Lung microvascular endothelial cell (primary cell): ENCODE measurements around the gene IRF2BP2. TPM values are rescaled to one million over a fixed set of nuclear protein-coding genes. Genes with fewer than 3 reads are reported as not detected.
A peak's percentile ranks its signal among the peaks of the same experiment; 100 is the strongest.

Experiments
- DNase-seq, 2 donors: peaks; one replicate each; pipeline versions ENCODE4 v3.0.0 to v3.0.0-alpha.2; 2010; ENCODE audit warnings: low read depth in 2 of 2
- total RNA-seq: library from RNA; depleted of rRNA; stranded (reverse); fragments of >200 nt; gene quantifications from 2 replicates; pipeline ENCODE4 v1.2.1, GENCODE V29; 2014

IRF2BP2 gene
- total RNA-seq, 1 donor from 2014 or later, result 70.2 TPM

- no peak for DNase-seq
These were observed 25.6 kb downstream of the IRF2BP2 start for GRCh38 chr1:234584420-234584805.

DNA sequence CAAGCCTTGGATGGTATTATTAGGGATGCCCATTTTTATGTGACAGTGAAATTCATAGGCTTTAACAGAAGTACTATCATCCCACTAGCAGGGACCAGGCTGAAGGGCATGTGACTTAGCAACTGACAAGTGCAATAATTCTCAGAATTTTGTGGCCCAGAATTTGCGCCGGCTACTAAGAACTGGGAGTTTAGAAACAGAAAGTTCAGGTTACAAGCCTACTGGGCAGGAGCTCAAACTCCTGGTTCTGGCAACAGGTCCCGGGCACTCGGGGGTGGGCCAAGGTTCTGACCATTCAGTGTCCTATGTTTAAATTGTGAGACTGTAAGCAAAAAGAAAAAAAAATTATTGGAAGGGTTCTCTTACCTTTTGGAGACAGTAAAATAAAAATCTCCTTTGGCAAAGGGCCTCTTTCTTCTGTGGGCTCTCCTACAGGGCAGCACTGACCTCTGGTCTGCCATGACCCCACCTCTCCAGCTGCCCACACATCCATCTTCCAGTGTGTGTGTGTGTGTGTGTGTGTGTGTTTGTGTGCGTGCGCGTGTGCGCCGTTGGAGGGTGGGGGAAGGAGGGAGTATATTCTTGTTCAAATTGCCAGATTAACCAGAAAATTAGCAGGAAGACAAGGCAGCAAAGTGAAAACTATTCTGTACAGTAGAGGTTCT is 26.1 kb downstream of the IRF2BP2 start:
- DNase-seq, result no peak

DNA sequence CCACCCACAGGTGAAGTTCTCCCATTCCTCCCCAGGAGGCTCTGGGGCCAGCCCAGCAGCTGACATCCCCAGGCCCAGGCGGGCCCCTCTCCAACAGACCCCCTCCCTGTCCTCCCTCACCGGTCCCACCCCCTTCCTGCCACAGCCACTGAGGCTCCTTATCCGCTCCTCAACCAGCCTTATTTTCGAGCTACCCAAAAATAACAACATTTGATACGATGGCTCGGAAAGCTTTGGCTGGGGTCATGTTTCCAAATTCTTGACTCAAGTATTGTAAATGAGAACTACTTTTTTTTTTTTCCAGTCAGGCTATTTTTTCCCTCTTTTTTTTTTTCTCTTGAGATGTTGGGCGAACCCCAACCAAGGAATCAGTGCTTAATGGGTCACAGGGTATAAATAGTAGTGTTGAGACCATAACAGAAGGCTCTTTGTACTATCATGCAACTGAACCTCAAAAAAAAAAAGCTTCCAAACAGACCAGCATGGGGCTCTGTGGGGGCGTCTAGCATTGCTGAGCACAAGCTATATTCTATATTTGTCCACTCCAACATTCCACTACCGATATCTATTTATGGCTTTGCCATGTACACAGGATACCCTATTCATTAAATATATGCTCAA is 27.2 kb downstream of the IRF2BP2 start:
- no peak for DNase-seq

GRCh38 chr1:234582186-234582585 is 27.8 kb downstream of the IRF2BP2 start:
- DNase-seq, result no peak

DNA sequence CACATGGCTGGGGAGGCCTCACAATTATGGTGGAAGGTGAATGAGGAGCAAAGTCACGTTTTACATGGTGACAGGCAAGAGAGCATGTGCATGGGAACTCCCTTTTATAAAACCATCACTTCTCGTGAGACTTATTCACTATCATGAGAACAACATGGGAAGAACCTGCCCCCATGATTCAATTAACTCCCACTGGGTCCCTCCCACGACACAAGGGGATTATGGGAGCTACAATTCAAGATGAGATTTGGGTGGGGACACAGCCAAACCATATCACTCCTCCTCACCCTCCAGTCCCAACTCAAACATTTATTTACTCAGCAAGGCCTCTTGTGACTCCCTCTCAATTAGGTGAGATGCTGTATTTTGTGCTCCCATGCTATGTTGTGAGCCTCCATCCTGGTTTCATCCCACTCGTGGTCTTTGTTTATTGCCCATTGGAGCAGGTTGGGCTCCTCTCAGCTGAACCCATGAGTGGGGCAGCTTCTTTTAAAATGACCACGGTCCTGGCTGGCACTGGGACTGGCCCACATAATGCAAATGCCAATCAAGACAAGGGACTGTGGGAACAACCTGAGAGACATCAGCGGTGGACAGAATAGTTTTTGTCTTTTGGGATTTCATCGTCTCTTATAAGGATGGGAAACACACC is 28.8 kb downstream of the IRF2BP2 start:
- no peak for DNase-seq

GRCh38 chr1:234579967-234580366 is 30.0 kb downstream of the IRF2BP2 start:
- DNase-seq, result peak; percentile 11 to 21

- no peak for DNase-seq
These were observed 31.2 kb downstream of the IRF2BP2 start for GRCh38 chr1:234578735-234579134.

- no peak for DNase-seq
These were observed 31.9 kb downstream of the IRF2BP2 start for GRCh38 chr1:234578087-234578486.

DNA sequence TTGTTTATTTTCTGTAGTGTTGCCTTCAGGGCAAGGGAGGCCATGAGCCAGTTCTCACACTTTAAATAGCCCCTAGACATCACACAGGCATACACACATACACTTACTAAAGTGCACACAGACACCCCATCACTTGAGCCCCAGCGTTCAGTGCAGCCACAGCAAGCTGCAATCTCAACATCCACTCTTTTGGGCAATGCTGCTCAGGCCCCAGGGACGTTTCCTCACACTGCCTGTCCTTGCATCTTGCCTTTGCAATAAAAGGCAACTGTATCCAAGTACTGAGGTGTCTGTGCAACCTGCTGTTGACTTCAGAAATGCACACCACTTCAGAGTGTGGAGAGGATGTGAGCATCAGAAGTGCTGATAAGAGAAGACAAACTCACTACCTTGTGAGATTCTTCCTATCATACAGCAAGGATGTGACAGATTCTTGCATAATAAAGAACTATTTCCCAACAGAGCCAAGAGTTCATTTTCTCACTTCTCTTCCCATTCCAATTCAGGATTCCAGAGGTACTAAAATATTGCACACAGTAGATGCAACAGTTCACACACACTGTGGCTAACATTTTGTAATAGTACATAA is 36.2 kb downstream of the IRF2BP2 start:
- DNase-seq, result no peak

GRCh38 chr1:234572966-234573365 is 37.0 kb downstream of the IRF2BP2 start:
- DNase-seq, result no peak

- DNase-seq, result no peak
These were observed 38.3 kb downstream of the IRF2BP2 start for GRCh38 chr1:234571702-234572101.

- DNase-seq, result no peak
These were observed 39.5 kb downstream of the IRF2BP2 start for GRCh38 chr1:234570329-234571120.

- no peak for DNase-seq
These were observed 41.6 kb downstream of the IRF2BP2 start for GRCh38 chr1:234568345-234568744.

- DNase-seq, result no peak
These were observed 44.8 kb downstream of the IRF2BP2 start for GRCh38 chr1:234565132-234565531.

DNA sequence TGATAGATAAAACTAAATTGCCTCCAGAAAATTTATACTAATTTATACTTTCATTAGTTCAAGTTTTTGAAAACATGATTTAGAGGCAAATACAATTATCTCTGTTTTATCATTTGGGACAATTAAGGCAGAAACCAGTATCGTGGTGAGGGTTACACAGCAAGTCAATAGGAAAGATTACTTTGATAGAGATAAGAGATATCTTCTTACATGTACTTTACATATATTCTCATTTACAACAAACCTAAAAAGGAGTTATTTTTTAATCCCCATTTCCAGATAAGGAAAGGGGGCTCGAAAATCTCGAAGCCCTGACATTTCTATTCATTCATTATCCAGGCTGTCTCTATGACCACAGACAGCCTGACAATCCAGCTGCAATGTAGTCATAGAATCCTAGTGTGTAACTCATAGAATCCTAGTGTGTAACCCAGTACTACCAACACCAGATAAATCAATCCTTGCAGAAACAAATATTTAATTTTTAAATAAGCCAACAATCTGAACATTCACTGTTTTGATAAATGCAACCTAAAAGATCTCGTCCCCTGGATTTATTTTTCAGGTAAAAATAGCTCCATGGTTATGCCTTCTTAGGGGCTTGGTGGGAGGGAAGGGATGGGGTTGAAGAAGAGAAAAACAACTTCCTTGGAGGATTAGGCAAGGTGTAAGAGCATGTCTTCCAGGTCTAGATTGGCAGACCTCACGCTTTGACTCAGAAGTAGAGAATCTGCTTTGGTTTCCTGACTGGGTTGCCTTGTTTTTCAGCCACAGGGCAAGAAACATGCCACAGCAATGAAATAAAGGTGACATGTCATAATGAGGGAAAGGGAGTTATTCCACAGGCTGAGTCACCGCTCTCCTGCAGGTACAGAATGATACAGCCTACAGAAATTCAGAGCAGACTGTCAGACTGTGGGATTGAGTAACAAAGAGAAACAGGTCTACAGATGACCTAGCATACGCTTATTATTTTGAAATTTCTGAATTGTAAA is 45.6 kb downstream of the IRF2BP2 start:
- DNase-seq, result peak; percentile 45 to 67

GRCh38 chr1:234562334-234562733 is 47.6 kb downstream of the IRF2BP2 start:
- no peak for DNase-seq

GRCh38 chr1:234561319-234561718 is 48.7 kb downstream of the IRF2BP2 start:
- no peak for DNase-seq

DNA sequence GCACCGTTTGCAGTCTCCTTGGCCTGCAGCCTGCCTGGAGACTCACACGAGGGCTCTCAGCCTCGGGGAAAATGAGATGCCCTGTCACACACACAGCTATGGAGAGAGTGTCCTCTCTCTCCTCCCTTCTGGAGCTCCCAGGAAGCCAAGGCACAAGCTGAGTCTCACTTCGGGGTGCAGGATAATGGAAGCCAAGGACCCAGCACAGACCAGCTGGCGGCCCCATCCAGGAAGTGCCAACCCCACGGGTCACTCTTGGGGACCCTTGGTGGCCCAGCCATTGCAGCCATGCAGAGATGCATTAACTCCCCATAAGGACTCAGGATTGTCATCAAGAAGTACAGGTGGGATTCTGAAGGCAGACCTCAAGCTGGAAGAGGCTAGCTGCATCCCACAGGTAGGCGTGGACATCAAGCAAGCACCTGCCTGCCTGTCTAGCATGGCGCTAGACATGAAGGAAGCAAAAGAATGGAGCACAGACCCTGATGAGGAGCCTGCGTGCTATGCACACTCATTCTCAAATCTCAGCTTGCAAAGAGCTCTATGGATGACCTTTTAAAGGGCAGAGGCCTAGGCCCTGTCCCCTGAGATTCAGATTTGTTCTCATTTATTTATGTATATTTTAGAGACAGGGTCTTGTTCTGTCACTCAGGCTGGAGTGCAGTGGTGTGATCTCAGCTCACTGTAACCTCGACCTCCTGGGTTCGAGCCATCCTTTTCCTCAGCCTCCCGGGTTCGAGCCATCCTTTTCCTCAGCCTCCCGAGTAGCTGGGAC is 49.9 kb downstream of the IRF2BP2 start:
- DNase-seq, result no peak

- DNase-seq, result no peak
These were observed 50.7 kb downstream of the IRF2BP2 start for GRCh38 chr1:234559152-234559901.
